ENCODE results near the gene STK40. TPM values are rescaled to one million over a fixed set of nuclear protein-coding genes. Genes with fewer than 3 reads are reported as not detected.

The STK40 gene
- total RNA-seq, 1 donor from 2014 or later: 10.6 TPM

DNA sequence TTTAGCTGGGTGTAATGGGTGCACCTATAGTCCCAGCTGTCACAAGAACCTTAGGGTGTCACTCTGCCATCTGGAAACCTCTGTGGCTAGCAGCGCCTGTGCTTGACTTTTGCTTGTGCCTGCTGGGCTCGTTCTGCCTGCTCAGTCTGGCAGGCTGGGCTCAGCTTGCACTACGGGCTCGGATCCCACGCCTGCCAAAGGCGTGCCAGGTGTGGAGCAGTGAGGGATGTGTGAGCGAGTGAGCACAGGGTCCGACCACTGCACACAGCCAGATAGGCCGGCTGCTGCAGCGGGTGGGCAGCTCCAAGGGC lies 14.7 kb upstream of the STK40 start:
- FAIRE-seq (no peak), DNase-seq (ENCODE audit: low spot score in 2 of 2) (no peak)

DNA sequence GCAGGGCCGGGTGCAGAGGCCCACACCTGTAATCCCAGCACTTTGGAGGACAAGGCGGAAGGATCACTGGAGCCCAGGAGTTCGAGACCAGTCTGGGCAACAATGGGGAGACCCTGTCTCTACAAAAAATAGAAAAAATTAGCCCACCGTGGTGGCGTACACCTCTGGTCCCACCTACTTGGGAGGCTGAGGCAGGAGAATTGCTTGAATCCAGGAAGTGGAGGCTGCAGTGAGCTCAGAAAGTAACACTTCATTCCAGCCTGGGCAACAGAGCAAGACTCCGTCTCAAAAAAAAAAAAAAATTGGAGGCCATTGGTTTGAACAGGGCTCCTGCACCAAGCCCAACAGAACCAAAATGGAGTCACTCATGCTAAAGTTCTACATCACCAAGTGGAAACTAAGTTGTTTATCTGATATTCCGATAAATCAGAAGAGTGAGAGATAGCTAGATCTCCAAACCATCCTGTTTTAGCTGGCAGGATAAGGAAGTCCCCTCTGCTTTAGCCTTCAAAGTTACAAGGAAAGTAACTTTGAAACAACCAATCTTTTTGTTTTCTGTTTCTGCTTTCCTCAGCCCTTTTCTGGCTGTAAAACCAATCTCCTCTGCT lies 12.8 kb upstream of the STK40 start:
- DNase-seq (ENCODE audit: low spot score in 2 of 2): no peak
- FAIRE-seq: no peak

DNA sequence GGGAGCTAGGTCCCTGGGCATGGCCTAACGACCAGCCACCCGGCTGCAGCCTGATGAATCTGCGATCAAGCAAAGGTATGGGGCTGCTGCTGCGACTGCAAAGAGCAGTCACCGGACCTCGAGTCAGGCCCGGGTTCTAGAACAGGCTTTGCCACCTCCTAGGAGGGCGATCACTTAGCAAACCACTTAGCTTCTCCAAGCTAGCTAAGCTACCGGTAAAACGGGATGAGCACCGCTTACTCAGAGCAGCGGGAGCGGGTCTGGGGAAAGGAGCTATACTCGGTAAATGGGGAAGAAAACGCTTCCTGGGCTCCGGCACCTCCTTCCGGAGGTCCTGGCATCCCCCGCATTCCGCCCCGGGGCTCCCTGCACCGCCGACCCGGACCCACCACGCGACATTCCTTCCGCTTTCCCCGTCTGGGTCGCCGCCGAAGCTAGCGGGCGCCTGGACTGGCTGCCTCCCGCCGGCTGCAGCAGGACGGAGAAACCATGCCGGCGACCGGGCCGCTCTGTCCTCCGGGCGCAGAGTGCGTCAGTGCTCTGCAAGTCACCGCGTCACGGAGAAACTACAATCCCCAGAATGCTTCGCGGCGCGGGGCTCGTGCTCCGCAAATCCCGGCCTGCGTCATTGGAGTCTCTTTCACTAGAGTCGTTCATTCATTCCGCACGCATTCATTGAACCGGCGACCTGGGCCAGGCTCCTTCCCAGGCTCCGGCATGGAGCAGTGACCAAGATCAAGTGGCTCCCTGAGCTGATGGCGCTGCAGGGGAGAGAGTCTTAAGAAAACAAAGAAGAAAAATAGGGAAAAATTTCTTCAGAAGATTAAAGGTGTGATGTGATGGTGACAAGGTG lies 11.9 kb upstream of the STK40 start, which contains the start of gene LSM10:
LSM10 (minus strand) TSS at position 531 of the 853 bp plus-strand sequence. CDS start 3,779 bp downstream, outside the sequence.
- DNase-seq (ENCODE audit: low spot score in 2 of 2): peak; percentile 84 to 89
- FAIRE-seq: no peak

DNA sequence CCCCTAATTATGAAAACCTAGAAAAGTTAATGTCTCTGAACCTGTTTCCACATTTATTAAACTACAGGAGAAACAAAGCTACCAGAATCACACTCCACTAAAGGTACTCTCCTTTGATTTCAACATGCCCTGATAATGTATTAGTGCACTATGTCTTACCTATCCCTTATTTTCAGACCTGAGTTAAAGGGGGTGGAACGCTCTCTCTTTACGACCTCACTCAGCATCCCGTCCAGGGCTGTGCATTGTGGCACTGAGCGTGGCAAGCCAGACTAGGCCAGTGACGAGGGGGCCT lies 11.3 kb upstream of the STK40 start:
- FAIRE-seq: no peak

DNA sequence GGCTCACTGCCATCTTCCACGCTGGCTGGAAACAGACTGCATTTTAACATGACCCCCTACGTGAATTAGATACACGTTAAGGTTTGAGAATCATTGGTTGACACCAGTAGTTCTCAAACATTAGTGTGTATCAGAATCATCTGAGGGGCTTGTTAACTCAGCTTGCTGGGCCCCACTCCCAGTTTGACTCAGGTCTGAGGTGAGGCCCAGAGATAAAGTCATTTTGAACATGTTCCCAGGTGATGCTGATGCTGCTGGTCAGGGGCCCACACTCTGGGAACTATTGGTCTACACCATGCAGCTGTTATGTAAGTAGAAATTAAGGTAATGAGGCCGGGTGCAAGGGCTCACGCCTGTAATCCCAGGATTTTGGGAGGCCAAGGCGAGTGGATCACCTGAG lies 10.6 kb upstream of the STK40 start:
- no peak for FAIRE-seq
- DNase-seq (ENCODE audit: low spot score in 2 of 2): no peak

More for the DNA sequence above, 11.3 kb upstream of the STK40 start:
- DNase-seq (ENCODE audit: low spot score in 2 of 2): no peak

DNA sequence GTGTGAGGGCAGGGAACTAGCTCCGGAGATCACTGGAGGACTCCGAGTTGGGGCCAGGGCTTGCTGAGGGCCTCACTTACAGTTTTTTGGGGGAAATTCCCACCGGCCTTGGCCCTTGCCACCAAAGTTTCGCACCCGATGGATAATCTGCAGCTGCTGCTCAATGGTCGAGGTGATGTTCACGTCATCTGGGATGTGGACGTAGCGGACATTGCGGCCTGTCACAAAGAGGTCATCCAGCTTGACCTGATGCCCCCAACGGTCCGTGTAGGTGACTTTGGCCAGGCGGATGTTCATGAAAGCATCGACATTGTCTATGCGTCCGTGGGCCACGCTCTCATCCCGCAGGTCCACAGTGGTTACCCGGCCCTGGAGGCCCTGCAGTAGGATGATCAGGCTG lies 8.0 kb upstream of the STK40 start:
- DNase-seq (ENCODE audit: low spot score in 2 of 2) (no peak), FAIRE-seq (no peak)

DNA sequence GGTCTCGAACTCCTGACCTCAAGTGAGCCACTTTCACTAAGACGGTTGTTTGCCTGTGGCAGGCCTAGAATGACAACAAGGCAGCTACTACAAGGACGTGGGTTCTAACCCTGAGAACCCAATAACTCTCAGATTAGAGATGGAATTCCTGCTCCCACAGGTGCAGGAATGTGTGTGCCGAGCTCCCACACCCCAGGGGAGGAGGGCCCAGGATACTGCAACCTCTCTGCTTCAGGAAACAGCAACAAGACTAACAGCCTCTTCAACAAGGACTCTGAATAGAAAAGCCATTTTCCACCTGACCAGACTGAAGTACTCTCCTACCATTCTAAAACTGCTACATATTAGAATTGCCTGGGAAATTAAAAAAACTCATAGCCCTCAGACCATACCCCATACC lies 7.1 kb upstream of the STK40 start:
- FAIRE-seq (no peak), DNase-seq (ENCODE audit: low spot score in 2 of 2) (no peak)

DNA sequence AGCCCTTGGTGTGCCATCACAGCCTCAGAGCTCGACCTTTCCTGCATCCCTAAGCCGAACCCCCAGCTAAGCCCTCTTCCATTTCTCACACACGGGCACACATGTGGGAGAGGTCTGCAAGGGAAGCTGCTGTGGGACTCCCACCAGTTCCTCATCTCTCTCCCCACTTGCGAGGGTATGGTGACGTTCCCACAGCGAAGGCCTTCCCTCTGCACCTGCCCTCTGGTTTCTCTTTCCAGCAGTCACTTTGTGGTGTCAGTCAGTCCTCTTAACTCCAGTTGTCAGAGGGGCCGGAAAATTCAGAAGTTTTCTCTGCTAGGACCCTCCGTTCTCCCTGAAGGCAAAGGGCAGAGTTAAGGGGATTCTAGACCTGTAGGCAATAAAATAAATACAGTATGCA lies 5.5 kb upstream of the STK40 start:
- no peak for DNase-seq (ENCODE audit: low spot score in 2 of 2)

DNA sequence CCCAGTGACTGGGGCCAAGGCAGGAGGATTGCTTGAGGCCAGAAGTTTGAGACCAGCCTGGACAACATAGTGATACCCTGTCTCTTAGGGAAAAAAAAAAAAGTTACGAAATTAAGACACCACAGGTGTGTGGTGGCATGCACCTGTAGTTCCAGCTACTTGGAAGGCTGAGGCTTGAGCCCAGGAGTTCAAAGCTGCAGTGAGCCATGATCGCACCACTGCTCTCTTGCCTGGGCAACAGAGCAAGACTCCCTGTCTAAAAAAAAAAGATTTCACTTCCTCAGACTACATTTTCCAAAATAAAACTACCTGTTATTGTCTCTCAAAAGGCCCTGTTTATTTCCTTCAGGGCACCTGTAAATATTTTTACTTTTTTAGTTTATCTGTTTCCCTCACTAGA lies 4.7 kb upstream of the STK40 start:
- DNase-seq (ENCODE audit: low spot score in 2 of 2) (no peak), FAIRE-seq (no peak)

More for the DNA sequence above, 5.5 kb upstream of the STK40 start:
- FAIRE-seq: no peak

DNA sequence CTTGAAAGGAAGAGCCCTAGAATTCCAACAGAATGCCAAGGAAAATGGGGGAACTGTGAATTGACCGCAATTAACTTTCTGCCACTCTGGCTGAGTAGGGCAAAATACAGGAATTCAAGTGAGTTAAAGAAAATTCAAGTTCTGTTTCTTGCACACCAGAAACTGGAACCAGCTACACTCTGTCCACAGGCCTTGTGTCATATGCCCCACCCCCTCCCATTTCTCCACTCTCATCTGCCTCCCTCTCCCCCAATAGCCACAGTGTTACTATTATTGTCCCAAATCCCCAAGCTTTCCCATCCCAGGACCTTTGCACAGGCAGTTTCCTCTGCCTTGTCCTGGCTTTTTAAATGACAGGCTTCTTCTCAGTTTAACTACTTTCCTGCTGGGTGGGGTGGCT lies 4.3 kb upstream of the STK40 start:
- DNase-seq (ENCODE audit: low spot score in 2 of 2) (no peak), FAIRE-seq (no peak)

DNA sequence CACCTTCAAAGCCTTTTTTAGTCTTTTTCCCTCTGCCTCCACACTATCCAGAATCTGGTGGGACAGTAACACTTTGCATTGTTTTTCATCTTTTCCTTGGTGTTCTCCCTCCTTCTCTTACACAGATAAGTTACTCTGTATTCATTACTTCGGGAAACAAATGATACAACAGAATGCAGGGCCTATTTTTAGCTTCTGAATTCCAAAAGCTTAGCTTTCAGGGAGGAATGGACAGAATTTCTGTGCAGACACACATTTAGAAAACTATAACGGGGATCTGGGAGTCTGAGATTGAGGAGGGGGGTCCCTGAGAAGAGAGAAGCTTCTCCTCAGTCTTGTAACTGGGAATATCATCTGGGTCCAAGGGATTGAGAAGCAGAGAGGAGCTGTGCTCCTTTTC lies 3.5 kb upstream of the STK40 start:
- no peak for DNase-seq (ENCODE audit: low spot score in 2 of 2)
- no peak for FAIRE-seq

DNA sequence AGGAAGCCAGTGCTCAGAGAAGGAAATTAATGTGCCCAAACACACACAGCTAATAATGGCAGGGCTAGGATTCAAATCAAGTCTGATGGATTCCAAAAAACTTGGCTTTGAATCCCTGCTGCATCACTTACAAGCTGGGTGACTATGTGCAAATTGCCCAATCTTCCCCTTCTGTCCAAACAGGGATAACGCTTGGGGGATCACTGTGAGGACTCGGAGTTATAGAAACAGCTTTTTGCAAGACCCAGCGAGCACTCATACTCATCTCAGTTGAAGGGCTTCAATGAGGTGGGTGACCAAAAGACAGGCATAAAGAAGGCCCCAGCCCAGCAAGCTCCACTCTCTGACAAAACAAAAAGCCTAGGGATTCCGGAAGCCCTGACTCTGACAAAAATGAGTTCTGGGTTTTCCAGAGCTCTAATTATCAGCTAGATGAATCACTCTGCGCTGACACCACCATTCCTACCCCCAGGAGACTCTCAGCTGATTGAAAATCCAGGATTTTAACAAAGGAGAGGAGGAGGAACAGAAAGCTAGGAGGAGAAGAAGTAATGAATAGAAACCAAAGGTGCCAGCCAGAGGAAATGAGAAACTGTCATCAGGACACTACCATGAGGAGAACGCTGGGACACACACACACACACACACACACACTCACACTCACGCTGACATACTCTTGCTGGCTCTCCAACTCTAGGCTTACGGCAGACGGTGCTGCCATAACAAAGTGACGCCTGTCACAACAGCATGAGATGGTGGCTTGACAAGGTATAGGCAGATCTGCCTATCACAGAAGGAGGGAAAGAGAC lies 1.6 kb upstream of the STK40 start:
- DNase-seq (ENCODE audit: low spot score in 2 of 2): no peak
- FAIRE-seq: no peak

DNA sequence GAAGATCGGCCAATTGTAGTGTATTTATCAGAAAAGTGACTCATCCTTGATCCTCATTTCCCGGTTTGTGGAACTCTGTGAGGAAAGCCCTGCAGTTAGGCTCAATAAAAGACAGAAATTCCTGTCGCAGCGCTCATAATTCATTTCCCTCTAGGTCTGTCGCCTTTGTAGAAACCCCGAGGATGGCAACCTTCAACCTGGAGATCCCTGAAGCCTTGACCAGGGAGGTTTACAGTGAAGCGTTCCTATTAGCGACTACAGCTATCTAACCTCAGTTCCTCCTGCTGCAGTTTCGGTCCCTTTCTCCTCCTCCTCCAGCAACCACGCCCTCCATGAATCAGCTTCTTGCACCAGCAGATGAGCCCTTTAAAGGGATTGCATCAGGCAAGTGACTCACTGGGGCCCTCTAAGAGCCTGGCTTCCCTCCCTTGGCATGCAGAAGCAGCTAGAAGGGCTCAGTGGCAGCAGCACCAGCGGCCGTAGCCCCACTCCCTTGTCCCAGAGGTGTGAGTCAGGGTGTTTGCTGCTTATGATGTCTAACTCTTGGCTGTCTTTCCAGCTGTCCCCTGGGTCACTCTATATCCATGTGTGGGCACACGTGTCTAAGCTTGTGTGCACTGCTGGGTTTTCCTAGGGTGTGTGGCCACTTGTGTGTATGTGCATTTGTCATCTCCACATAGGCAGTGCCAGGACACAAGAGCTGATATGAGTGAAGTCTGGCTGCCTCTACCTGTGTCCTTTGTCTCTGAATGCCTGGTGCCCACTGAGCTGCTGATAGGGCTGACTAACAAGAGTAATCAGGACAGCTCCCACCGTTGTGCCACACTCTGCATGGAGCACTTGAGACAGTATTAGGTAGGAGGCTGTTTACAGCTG lies 779 bp upstream of the STK40 start:
- FAIRE-seq: no peak

DNA sequence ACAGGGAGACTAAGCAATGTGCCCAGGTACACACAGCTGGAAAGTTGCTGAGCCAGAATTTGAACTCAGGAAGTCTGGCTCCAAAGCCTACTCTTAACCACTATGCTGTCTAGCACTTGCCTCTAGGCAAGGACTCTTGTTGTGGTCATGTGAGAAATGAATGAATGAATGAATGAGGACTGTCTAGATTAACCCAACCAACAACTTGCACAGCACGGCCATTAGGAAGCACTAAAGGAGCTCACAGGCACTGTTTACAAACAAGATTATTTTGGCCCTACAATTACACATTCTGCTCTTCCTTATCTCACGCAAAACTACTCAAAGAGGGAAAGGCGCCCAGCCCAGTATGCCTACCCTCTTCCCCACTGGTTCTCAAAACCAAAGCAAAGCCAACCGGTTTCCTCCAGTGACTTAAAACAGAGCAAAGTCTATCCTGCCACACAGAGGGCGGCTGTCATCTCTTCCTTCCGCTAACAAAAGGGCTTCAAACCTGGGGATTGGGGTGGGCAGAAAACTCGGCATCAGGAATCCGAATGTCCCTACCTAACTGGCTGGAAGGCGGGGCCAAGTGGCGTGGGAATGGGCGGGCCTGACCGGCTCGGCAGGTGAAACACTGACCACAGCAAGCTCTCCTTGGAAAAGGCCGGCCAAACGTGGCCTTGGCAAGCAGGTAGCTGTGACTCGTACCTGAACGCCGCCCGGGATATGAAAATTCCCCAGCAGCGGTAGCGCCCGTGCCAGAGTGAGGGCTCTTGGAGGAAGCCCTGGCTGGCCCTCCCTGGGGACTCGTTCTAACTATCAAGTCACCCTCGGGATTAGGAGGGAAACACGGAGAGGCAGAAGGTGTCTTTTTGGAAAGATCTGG lies 948 bp downstream of the STK40 start:
- FAIRE-seq (no peak), DNase-seq (ENCODE audit: low spot score in 2 of 2) (no peak)

More for the DNA sequence above, 779 bp upstream of the STK40 start:
- DNase-seq (ENCODE audit: low spot score in 2 of 2): peak; percentile 73 to 85

DNA sequence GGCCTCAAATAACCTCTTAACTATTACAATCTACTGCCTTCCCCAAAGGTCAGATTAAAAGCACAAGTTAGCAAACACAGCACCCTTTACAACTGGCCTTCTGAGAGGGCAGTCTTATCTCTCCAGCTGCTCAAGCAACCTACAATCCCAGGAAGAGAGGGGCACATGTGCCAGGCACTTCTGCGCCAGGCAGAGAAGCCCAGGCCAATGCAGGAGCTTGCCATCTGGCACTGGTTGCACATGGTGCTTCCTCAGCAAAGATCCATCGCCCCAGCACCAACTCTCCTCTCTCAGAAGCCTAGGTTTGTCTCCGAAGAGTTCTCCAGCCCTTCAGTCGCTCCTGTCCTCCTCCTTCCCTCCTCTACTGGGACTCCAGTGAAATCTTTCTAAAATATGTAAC lies 2.5 kb downstream of the STK40 start:
- no peak for DNase-seq (ENCODE audit: low spot score in 2 of 2)
- no peak for FAIRE-seq

DNA sequence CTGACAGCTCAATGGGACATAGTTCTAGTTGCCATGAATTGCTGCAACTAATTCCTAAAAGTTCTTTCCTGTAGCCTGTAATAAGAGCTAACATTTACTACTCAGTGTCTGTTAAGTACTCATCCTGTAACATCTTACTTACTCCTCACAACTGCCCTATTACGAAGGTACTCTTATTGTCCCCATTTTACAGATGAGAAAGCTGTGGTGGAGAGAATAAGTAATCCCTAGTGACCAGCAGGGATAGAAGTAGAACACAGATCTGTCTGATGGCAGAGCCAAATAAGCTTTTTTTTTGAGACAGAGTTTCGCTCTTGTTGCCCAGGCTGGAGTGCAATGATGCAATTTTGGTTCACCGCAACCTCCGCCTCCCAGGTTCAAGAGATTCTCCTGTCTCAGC lies 3.1 kb downstream of the STK40 start:
- no peak for DNase-seq (ENCODE audit: low spot score in 2 of 2)
- no peak for FAIRE-seq

DNA sequence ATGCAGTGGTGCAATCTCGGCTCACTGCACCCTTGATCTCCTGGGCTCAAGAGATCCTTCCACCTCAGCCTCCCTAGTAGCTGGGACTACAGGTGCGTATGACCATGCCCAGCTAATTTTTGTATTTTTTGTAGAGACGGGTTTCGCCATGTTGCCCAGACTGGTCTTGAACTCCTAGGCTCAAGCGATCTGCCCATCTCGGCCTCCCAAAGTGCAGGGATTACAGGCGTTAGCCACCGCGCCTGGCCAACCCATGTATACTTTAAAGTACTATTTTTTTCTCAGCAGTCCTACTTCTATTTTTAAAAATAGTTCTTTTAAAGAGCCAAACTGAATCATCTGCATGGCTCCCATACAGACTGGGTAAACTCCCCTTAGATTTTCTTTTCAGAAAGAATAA lies 3.5 kb downstream of the STK40 start:
- DNase-seq (ENCODE audit: low spot score in 2 of 2) (no peak), FAIRE-seq (no peak)

DNA sequence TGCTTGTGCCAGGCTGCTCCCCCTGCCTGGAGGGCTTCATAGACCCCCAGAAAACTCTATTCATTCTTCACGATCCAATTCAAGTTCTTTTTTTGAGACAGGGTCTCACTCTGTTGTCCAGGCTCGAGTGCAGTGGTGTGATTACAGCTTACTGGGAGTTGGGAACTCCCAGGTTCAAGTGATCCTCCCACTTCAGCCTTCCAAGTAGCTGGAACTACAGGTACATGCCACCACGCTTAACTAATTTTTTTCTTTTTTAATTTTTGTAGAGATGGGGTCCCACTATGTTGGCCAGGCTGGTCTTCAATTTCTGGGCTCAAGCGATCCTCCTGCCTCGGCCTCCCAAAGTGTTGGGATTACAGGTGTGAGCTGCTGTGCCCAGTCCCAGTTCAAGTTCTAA lies 4.3 kb downstream of the STK40 start:
- FAIRE-seq: no peak
- no peak for DNase-seq (ENCODE audit: low spot score in 2 of 2)

DNA sequence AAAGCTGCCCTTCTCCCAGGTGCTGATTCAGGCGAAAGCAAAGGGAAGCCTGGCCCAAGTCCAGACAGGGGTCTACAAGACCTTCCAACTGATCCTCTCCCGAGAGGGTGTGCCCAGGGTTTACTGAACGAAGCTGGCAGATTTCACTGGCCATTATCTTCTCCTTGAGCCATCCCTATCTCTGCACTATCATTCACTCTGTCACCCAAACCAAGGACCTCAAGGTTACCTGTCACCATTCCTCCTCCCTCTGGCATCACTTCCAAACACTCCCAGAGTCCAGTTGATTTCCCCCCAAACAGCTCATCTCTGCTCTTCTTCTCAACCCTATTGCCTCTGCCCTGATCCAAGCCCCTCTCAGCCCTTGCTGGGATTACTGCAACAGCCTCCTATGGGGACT lies 4.9 kb downstream of the STK40 start:
- no peak for FAIRE-seq
- DNase-seq (ENCODE audit: low spot score in 2 of 2): no peak

DNA sequence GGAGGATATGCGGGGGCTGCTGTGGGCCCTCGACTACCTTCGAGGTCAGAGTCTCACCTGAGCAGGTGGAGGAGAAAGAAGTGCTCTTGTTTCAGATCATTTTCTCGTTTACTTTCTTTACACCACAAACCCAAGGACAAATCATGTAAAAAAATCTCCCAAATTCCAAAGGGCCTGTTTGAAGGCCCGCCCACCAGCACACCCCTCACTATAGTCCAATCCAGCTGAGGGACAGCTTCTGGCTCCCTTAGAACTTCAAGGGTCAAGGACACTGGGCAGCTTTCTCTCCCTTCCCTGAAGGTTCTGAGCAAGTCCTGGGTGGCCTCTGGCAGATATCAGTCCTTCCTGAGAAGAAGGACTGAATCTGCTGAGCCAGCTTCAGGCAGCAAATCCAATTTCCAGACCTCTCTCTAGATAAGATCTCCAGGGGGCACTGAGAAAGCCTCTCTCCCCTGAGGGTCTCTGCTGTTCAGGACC lies 5.5 kb downstream of the STK40 start:
- FAIRE-seq: no peak
- DNase-seq (ENCODE audit: low spot score in 2 of 2): no peak

Measured in frontal cortex (tissue), 4 donors.